Activated CD8-positive, alpha-beta memory T cell treated with anti-CD3 and anti-CD28 coated beads, Interleukin-2, amount 10 ng/mL, durations not matched to agents 7 days and 5 days (primary cell): ENCODE measurements around the gene FOSL1. TPM values are rescaled to one million over a fixed set of nuclear protein-coding genes. Genes with fewer than 3 reads are reported as not detected.
A peak's percentile ranks its signal among the peaks of the same experiment; 100 is the strongest.

Experiments used
- ATAC-seq: fragments of 150-1000 bp; cut with Tn5 transposase; one replicate; pipeline ENCODE4 v1.10.0; 2021; ENCODE audit warnings: moderate library complexity
- CTCF ChIA-PET: fragments of 350-600 bp; sonication (Branson Sonifier 250); formaldehyde crosslinking; loops from one replicate; lab custom pipeline; 2021; ENCODE audit warnings: antibody characterized with exemption; lab: Charles Lee
- DNase-seq: peaks from one replicate; pipeline ENCODE4 v3.0.0-alpha.2; 2020
- H3K27ac Mint-ChIP-seq: one replicate; pipeline ENCODE4 v1.8.0; 2021; ENCODE audit warnings: mild to moderate bottlenecking, mixed read lengths
- H3K27me3 Mint-ChIP-seq: one replicate; pipeline ENCODE4 v1.8.0; 2021; ENCODE audit warnings: mixed read lengths
- H3K36me3 Mint-ChIP-seq: one replicate; pipeline ENCODE4 v1.8.0; 2021; ENCODE audit warnings: mild to moderate bottlenecking, mixed read lengths
- H3K4me1 Mint-ChIP-seq: one replicate; pipeline ENCODE4 v1.8.0; 2021; ENCODE audit warnings: mixed read lengths
- H3K4me3 Mint-ChIP-seq: one replicate; pipeline ENCODE4 v1.8.0; 2021; ENCODE audit warnings: mild to moderate bottlenecking, moderate library complexity, mixed read lengths
- H3K9me3 Mint-ChIP-seq: one replicate; pipeline ENCODE4 v1.8.0; 2022; ENCODE audit warnings: low read depth, mixed read lengths
- total RNA-seq, 2 experiments: library from RNA; stranded (reverse); gene quantifications; one replicate each; pipeline ENCODE4 v1.2.3, GENCODE V29; 2021

FOSL1 gene
- total RNA-seq, 2 experiments from 2014 or later = 2.7 to 6.0 TPM

DNA sequence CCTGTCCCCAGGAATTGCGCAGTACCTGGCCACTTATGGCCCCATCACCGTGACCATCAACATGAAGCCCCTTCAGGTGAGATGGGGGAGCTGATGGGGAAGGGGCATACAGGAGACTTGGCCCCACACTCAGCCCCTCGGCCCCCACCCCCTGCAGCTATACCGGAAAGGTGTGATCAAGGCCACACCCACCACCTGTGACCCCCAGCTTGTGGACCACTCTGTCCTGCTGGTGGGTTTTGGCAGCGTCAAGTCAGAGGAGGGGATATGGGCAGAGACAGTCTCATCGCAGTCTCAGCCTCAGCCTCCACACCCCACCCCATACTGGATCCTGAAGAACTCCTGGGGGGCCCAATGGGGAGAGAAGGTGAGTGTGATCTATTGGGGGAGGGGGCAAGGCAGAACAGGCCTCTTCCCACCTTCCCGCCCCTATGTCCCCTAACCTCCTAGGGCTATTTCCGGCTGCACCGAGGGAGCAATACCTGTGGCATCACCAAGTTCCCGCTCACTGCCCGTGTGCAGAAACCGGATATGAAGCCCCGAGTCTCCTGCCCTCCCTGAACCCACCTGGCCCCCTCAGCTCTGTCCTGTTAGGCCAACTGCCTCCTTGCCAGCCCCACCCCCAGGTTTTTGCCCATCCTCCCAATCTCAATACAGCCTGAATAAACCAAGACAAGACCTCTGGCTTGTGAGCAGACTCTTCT lies 17.0 kb downstream of the FOSL1 start:
- ATAC-seq = no peak
- DNase-seq = peak; percentile 41
- Mint-ChIP-seq H3K4me3 (no peak overlapping the region), H3K27ac (no peak overlapping the region), H3K9me3 (no peaks in the 10 kb centered on the region), H3K27me3 (no peaks in the 10 kb centered on the region), H3K4me1 (peaks cover 81% of the 10 kb centered on the region), H3K36me3 (peaks cover 14% of the 10 kb centered on the region)
- CTCF ChIA-PET = interaction anchor here (0.6 to 26.4 kb wide), 10 partner anchors 14 to 139 kb away, joined by 3 to 710 read pairs (median 16); partner anchors contain the start of genes BANF1, C11orf68, CFL1 and CTSW

- CTCF ChIA-PET = interaction anchor here (1.2 to 27.4 kb wide), 6 partner anchors 8 to 170 kb away, joined by 4 to 710 read pairs (median 209); partner anchors contain the start of genes CCDC85B, CFL1, CTSW and EFEMP2
- H3K36me3 Mint-ChIP-seq = peaks cover 14% of the 10 kb centered on the region
- peak overlapping the region; percentile 19 for H3K4me3 Mint-ChIP-seq
- peak; percentile 41 for DNase-seq
- no peaks in the 10 kb centered on the region for H3K9me3 Mint-ChIP-seq
- peaks cover 82% of the 10 kb centered on the region for H3K4me1 Mint-ChIP-seq
- H3K27me3 Mint-ChIP-seq = no peaks in the 10 kb centered on the region
- no peak for ATAC-seq
- peak overlapping the region; percentile 86 for H3K27ac Mint-ChIP-seq
These were observed 17.8 kb downstream of the FOSL1 start for GRCh38 chr11:65882120-65883057.

- no peaks in the 10 kb centered on the region for H3K27me3 Mint-ChIP-seq
- H3K36me3 Mint-ChIP-seq = peaks cover 11% of the 10 kb centered on the region
- peak overlapping the region; percentile 86 for H3K27ac Mint-ChIP-seq
- ATAC-seq (peak; percentile 34), DNase-seq (peak; percentile 72)
- H3K4me1 Mint-ChIP-seq = peaks cover 76% of the 10 kb centered on the region
- CTCF ChIA-PET = interaction anchor here (0.6 to 27.4 kb wide), 8 partner anchors 10 to 168 kb away, joined by 3 to 710 read pairs (median 4); partner anchors contain the start of genes CCDC85B, CFL1, CTSW and EFEMP2
- H3K9me3 Mint-ChIP-seq = no peaks in the 10 kb centered on the region
- H3K4me3 Mint-ChIP-seq = peak overlapping the region; percentile 75
These were observed 19.3 kb downstream of the FOSL1 start for GRCh38 chr11:65880844-65881421.

DNA sequence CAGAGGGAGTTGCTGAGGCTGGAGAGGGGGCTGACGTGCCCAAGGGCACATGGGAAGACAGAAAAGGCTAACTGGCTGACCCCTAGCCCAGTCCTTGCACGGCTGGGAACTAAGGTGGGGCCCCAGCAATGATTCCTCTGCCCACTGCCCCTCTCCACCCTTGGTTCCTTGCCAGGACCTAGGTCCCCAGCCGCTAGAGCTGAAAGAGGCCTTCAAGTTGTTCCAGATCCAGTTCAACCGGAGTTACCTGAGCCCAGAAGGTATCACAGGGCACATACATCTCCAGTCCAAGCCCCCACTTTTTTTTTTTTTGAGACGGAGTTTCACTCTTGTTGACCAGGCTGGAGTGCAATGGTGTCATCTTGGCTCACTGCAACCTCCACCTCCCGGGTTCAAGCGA lies 20.2 kb downstream of the FOSL1 start:
- H3K4me3 Mint-ChIP-seq = peak overlapping the region; percentile 75
- CTCF ChIA-PET = interaction anchor here (0.9 to 27.4 kb wide), 5 partner anchors 10 to 164 kb away, joined by 3 to 710 read pairs (median 4); partner anchors contain the start of genes CCDC85B, CFL1, CTSW and EFEMP2
- no peaks in the 10 kb centered on the region for H3K9me3 Mint-ChIP-seq
- DNase-seq (no peak), ATAC-seq (peak; percentile 3)
- H3K27ac Mint-ChIP-seq = peak overlapping the region; percentile 86
- H3K4me1 Mint-ChIP-seq = peaks cover 70% of the 10 kb centered on the region
- peaks cover 9% of the 10 kb centered on the region for H3K36me3 Mint-ChIP-seq
- no peaks in the 10 kb centered on the region for H3K27me3 Mint-ChIP-seq

GRCh38 chr11:65879617-65880016 lies 20.6 kb downstream of the FOSL1 start, which contains the start of gene CTSW:
Gene CTSW, plus strand, starts transcription at chr11:65879837. Its CDS starts 18 bp downstream, at chr11:65879855.
- H3K27ac Mint-ChIP-seq = peak within 1 kb of the TSS; percentile 86
- H3K27me3 Mint-ChIP-seq = no peaks in the 10 kb centered on the region
- CTCF ChIA-PET = interaction anchor here (0.9 to 27.4 kb wide), 5 partner anchors 11 to 168 kb away, joined by 3 to 710 read pairs (median 4); partner anchors contain the start of genes CCDC85B, CFL1, CTSW and EFEMP2
- H3K36me3 Mint-ChIP-seq = peaks cover 8% of the 10 kb centered on the region
- H3K4me3 Mint-ChIP-seq = peak within 1 kb of the TSS; percentile 75
- DNase-seq (peak; percentile 76), ATAC-seq (peak; percentile 67)
- H3K4me1 Mint-ChIP-seq = peaks cover 67% of the 10 kb centered on the region
- H3K9me3 Mint-ChIP-seq = no peaks in the 10 kb centered on the region

GRCh38 chr11:65873318-65874156 lies 26.7 kb downstream of the FOSL1 start:
- H3K27ac Mint-ChIP-seq = peak overlapping the region; percentile 73
- CTCF ChIA-PET = interaction anchor here (0.7 to 27.4 kb wide), 4 partner anchors 13 to 94 kb away, joined by 4 to 710 read pairs (median 44); partner anchors contain the start of genes CCDC85B, CFL1, CTSW and FIBP
- ATAC-seq = peak; percentile 93

GRCh38 chr11:65872586-65873317 lies 27.4 kb downstream of the FOSL1 start, which contains the start of gene EFEMP2:
Gene EFEMP2, minus strand, starts transcription at chr11:65872800. Its CDS starts 446 bp downstream, at chr11:65872354.
- ATAC-seq (no peak), DNase-seq (no peak)
- peaks cover 4% of the 10 kb centered on the region for H3K27me3 Mint-ChIP-seq
- no peaks in the 10 kb centered on the region for H3K36me3 Mint-ChIP-seq
- H3K9me3 Mint-ChIP-seq = no peaks in the 10 kb centered on the region
- H3K4me3 Mint-ChIP-seq = peak within 1 kb of the TSS; percentile 79
- peak within 1 kb of the TSS; percentile 73 for H3K27ac Mint-ChIP-seq
- H3K4me1 Mint-ChIP-seq = peaks cover 46% of the 10 kb centered on the region
- CTCF ChIA-PET = interaction anchor here (1.5 to 27.4 kb wide), 4 partner anchors 12 to 161 kb away, joined by 4 to 710 read pairs (median 44); partner anchors contain the start of genes CCDC85B, CFL1, CTSW and FIBP

More at GRCh38 chr11:65873318-65874156, 26.7 kb downstream of the FOSL1 start:
- peaks cover 4% of the 10 kb centered on the region for H3K27me3 Mint-ChIP-seq
- H3K9me3 Mint-ChIP-seq = no peaks in the 10 kb centered on the region
- DNase-seq = peak; percentile 96
- peaks cover 53% of the 10 kb centered on the region for H3K4me1 Mint-ChIP-seq
- H3K36me3 Mint-ChIP-seq = no peaks in the 10 kb centered on the region
- peak overlapping the region; percentile 79 for H3K4me3 Mint-ChIP-seq

GRCh38 chr11:65871811-65872548 lies 28.2 kb downstream of the FOSL1 start:
- DNase-seq = no peak
- H3K4me3 Mint-ChIP-seq = peak overlapping the region; percentile 7
- peaks cover 5% of the 10 kb centered on the region for H3K36me3 Mint-ChIP-seq
- no peaks in the 10 kb centered on the region for H3K9me3 Mint-ChIP-seq
- H3K27ac Mint-ChIP-seq = no peak overlapping the region
- H3K27me3 Mint-ChIP-seq = peaks cover 4% of the 10 kb centered on the region
- ATAC-seq = no peak
- CTCF ChIA-PET = interaction anchor here (1.6 to 27.4 kb wide), 3 partner anchors 11 to 160 kb away, joined by 4 to 710 read pairs (median 83); partner anchors contain the start of genes CCDC85B, CFL1, CTSW and FIBP
- H3K4me1 Mint-ChIP-seq = peaks cover 40% of the 10 kb centered on the region

GRCh38 chr11:65870706-65871681 lies 29.2 kb downstream of the FOSL1 start:
- H3K4me1 Mint-ChIP-seq = peaks cover 37% of the 10 kb centered on the region
- no peak for DNase-seq
- CTCF ChIA-PET = interaction anchor here (1.6 to 27.4 kb wide), 3 partner anchors 11 to 159 kb away, joined by 4 to 710 read pairs (median 83); partner anchors contain the start of genes CCDC85B, CFL1, CTSW and FIBP

GRCh38 chr11:65870307-65870658 lies 29.9 kb downstream of the FOSL1 start:
- peaks cover 10% of the 10 kb centered on the region for H3K36me3 Mint-ChIP-seq
- DNase-seq (no peak), ATAC-seq (no peak)
- H3K4me3 Mint-ChIP-seq = no peak overlapping the region
- H3K27ac Mint-ChIP-seq = no peak overlapping the region
- CTCF ChIA-PET = interaction anchor here (7.2 to 27.4 kb wide), 2 partner anchors 10 to 20 kb away, joined by 83 to 710 read pairs; partner anchors contain the start of genes CCDC85B, CFL1, CTSW and FIBP
- H3K4me1 Mint-ChIP-seq = peaks cover 37% of the 10 kb centered on the region
- H3K27me3 Mint-ChIP-seq = peaks cover 4% of the 10 kb centered on the region
- no peaks in the 10 kb centered on the region for H3K9me3 Mint-ChIP-seq

More at GRCh38 chr11:65870706-65871681, 29.2 kb downstream of the FOSL1 start:
- ATAC-seq = no peak
- no peak overlapping the region for H3K4me3 Mint-ChIP-seq
- H3K9me3 Mint-ChIP-seq = no peaks in the 10 kb centered on the region
- H3K36me3 Mint-ChIP-seq = peaks cover 9% of the 10 kb centered on the region
- H3K27me3 Mint-ChIP-seq = peaks cover 4% of the 10 kb centered on the region
- H3K27ac Mint-ChIP-seq = no peak overlapping the region
